GM13976 (cell line): ENCODE results near the gene TPRN.

Experiments used
- DNase-seq: peaks from one replicate; pipeline ENCODE4 v3.0.0; 2012; ENCODE audit warnings: low spot score
- in situ Hi-C: fragments of 300-500 bp; cut with MboI; formaldehyde crosslinking; loops from one replicate; pipeline ENCODE4 v1.12.0; 2022; ENCODE audit warnings: low sequenced_read_pairs, mixed read lengths, inconsistent platforms; ENCODE audit not compliant: unreplicated experiment
- TF ChIP-seq, protein P1 (sequence below): IDR thresholded peaks from 2 replicates; pipeline ENCODE4 v1.5.1; 2012; ENCODE audit warnings: borderline replicate concordance, mild to moderate bottlenecking; ENCODE audit not compliant: insufficient read depth; ENCODE audit errors: extremely low read depth, missing control alignments, control extremely low read depth

Gene TPRN

DNA sequence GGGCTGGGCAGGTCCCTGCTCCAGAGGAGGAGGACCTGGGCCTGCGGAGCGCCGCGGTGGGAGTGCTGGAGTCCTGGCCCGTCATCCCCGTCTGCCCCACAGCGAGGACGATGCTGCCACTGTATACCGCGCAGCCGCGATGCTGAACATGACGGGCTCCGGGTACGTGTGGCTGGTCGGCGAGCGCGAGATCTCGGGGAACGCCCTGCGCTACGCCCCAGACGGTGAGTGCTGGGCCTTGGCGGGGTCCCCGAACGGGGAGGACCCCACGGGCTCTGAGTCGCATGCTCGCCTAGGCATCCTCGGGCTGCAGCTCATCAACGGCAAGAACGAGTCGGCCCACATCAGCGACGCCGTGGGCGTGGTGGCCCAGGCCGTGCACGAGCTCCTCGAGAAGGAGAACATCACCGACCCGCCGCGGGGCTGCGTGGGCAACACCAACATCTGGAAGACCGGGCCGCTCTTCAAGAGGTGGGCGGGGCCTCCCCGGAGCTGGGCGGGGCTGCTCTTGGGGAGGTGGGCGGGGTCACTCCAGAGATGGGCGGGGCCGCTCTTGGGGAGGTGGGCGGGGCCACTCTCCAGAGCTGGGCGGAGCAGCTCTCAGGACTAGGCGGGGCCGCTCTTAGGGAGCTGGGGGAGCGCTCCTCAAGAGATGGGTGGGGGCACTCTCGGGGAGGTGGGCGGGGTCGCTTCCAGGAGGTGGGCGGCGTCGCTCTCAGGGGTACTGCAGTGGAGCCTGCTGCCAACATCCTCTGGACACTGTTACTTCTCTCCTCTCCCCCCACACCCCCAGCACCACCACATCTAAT lies 43.8 kb downstream of the TPRN start:
- DNase-seq, result peak; percentile 89
- in situ Hi-C loops, result no loop called here

DNA sequence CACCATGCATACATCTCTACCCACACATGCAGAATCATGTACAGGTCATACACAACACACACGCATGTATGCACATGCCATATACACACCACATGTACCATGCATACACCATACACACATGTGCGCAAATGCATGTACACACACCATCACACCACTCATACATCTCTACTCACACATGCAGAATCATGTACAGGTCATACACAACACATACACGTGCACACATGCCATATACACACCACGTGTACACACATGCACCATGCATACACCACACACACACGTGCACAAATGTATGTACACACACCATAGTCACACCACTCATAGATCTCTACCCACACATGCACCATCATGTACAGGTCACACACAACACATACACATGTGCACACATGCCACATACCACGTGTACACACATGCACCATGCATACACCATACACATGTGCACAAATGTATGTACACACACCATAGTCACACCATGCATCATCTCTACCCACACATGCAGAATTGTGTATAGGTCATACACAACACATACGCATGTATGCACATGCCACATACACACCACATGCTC lies 47.6 kb downstream of the TPRN start:
- in situ Hi-C loops, result no loop called here
- TF ChIP-seq, protein P1, sequence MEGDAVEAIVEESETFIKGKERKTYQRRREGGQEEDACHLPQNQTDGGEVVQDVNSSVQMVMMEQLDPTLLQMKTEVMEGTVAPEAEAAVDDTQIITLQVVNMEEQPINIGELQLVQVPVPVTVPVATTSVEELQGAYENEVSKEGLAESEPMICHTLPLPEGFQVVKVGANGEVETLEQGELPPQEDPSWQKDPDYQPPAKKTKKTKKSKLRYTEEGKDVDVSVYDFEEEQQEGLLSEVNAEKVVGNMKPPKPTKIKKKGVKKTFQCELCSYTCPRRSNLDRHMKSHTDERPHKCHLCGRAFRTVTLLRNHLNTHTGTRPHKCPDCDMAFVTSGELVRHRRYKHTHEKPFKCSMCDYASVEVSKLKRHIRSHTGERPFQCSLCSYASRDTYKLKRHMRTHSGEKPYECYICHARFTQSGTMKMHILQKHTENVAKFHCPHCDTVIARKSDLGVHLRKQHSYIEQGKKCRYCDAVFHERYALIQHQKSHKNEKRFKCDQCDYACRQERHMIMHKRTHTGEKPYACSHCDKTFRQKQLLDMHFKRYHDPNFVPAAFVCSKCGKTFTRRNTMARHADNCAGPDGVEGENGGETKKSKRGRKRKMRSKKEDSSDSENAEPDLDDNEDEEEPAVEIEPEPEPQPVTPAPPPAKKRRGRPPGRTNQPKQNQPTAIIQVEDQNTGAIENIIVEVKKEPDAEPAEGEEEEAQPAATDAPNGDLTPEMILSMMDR, result no peak
- DNase-seq, result no peak

More for the DNA sequence above, 43.8 kb downstream of the TPRN start:
- TF ChIP-seq, protein P1, result no peak

DNA sequence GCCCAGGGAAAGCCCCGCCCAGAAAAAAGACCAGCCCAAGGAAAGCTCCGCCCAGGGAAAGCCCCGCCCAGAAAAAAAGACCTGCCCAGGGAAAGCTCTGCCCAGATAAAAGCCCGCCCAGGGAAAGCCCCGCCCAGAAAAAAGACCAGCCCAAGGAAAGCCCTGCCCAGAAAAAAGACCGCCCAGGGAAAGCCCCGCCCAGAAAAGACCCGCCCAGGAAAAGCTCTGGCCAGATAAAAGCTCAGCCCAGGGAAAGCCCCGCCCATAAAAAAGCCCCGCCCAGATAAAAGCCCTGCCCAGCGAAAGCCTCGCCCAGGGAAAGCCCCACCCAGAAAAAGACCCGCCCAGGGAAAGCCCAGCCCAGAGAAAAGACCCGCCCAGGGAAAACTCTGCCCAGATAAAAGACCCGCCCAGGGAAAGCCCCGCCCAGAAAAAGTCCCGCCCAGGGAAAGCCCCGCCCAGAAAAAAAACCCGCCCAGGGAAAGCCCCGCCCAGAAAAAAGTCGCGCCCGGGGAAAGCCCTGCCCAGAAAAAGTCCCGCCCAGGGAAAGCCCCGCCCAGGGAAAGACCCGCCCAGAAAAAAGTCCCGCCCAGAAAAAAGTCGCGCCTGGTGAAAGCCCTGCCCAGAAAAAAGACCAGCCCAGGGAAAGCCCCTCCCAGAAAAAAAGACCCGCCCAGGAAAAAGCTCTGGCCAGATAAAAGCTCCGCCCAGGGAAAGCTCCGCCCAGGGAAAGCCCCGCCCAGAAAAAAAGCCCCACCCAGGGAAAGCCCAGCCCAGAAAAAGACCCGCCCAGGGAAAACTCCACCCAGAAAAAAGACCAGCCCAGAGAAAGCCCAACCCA lies 49.7 kb downstream of the TPRN start:
- peak; percentile 91 for DNase-seq
- TF ChIP-seq, protein P1, result no peak
- in situ Hi-C loops, result no loop called here

DNA sequence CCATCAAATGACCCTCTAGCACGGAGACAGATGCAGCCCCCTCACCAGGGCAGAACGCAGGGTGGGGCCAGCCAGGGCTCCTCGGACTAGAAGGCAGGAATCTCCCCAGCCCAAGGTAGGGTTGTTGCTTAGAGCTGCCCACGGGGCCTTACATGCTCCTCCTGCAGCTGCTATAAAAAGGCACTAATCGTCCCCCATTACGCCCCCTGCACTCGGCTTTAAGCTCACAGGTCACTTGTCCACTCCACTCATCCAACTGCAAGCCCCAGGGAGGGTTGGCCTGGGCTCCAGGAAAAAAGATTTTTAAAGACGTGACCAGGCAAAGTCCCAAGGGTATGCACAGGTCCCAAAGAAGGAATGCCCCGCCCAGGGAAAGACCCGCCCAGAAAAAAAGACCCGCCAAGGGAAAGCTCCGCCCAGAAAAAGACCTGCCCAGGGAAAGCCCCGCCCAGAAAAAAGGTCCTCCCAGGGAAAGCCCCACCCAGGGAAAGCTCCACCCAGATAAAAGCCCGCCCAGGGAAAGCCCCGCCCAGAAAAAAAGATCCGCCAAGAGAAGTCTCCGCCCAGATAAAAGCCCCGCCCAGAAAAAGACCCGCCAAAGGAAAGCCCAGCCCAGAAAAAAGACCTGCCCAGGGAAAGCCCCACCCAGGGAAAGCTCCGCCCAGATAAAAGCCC lies 50.5 kb downstream of the TPRN start:
- in situ Hi-C loops, result no loop called here
- DNase-seq, result peak; percentile 90
- TF ChIP-seq, protein P1, result no peak

DNA sequence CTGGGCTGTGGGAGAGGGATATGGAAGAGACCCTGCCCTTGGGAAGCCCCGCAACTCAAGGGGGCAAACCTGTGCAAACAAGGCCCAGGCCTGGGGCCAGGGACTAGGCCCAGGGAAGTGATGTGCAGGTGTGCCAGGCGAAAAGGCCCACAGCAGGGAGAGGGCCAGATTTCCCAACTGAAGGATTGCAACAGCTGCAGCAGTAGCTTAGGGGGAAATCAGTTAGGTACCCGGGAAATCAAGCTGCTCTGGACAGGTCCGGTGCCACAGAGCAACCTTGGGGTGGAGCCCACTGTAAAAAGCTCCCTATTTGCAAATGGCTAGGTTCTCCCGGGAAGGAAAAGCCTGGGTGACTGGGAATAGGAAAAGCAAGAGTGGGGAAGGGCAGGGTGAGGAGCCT lies 51.2 kb downstream of the TPRN start:
- TF ChIP-seq, protein P1, result no peak
- DNase-seq, result no peak
- in situ Hi-C loops, result no loop called here

DNA sequence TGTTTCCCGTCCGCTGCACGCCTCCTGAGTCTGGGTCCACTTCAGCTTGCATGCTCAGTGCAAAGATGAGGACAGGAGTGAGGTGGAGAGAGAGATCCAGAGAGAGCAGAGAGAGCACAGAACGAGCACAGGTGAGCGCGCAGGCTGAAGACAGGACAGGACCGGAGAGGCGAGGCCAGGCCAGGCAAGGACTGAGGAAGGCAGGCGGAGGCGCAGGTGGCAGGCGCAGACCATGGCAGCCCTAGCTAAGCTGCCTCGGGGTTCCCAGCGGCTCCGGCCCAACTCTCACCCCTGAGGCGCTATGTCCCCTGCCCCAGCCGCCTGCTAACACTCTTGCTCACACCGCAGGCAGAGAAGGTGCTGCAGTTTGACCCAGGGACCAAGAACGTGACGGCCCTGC lies 51.9 kb downstream of the TPRN start:
- in situ Hi-C loops, result no loop called here
- no peak for DNase-seq
- TF ChIP-seq, protein P1, result no peak
